ENCODE measurements around the gene MUC6.

MUC6 gene, protein sequence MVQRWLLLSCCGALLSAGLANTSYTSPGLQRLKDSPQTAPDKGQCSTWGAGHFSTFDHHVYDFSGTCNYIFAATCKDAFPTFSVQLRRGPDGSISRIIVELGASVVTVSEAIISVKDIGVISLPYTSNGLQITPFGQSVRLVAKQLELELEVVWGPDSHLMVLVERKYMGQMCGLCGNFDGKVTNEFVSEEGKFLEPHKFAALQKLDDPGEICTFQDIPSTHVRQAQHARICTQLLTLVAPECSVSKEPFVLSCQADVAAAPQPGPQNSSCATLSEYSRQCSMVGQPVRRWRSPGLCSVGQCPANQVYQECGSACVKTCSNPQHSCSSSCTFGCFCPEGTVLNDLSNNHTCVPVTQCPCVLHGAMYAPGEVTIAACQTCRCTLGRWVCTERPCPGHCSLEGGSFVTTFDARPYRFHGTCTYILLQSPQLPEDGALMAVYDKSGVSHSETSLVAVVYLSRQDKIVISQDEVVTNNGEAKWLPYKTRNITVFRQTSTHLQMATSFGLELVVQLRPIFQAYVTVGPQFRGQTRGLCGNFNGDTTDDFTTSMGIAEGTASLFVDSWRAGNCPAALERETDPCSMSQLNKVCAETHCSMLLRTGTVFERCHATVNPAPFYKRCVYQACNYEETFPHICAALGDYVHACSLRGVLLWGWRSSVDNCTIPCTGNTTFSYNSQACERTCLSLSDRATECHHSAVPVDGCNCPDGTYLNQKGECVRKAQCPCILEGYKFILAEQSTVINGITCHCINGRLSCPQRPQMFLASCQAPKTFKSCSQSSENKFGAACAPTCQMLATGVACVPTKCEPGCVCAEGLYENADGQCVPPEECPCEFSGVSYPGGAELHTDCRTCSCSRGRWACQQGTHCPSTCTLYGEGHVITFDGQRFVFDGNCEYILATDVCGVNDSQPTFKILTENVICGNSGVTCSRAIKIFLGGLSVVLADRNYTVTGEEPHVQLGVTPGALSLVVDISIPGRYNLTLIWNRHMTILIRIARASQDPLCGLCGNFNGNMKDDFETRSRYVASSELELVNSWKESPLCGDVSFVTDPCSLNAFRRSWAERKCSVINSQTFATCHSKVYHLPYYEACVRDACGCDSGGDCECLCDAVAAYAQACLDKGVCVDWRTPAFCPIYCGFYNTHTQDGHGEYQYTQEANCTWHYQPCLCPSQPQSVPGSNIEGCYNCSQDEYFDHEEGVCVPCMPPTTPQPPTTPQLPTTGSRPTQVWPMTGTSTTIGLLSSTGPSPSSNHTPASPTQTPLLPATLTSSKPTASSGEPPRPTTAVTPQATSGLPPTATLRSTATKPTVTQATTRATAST (N-terminal part only)

GRCh38 chr11:1036303-1036923, at the start of gene MUC6:
TSS of gene MUC6 (minus strand) at chr11:1036718. CDS start at chr11:1036655, 63 bp downstream.
- no peak for ATAC-seq (replicated peaks; ENCODE audit: extremely low read depth, poor library complexity, severe bottlenecking)
- peaks cover 5% of the 10 kb centered on the region for H3K9me3 Mint-ChIP-seq
- no peaks in the 10 kb centered on the region for H3K27me3 Mint-ChIP-seq
- H3K4me3 Mint-ChIP-seq, result no peak within 1 kb of the TSS
- H3K4me1 Mint-ChIP-seq, result no peaks in the 10 kb centered on the region
- peaks cover 6% of the 10 kb centered on the region for H3K36me3 Mint-ChIP-seq (ENCODE audit: insufficient read depth)
- DNase-seq (ENCODE audit: low spot score in 2 of 2), result no peak
- no peak within 1 kb of the TSS for H3K27ac Mint-ChIP-seq (ENCODE audit: low read depth)

GRCh38 chr11:1085440-1086170, 49.1 kb upstream of the MUC6 start:
- Mint-ChIP-seq H3K27me3 (no peaks in the 10 kb centered on the region), H3K27ac (ENCODE audit: low read depth) (no peak overlapping the region), H3K4me3 (no peak overlapping the region), H3K36me3 (ENCODE audit: insufficient read depth) (no peaks in the 10 kb centered on the region), H3K4me1 (no peaks in the 10 kb centered on the region), H3K9me3 (no peaks in the 10 kb centered on the region)
- ATAC-seq (replicated peaks; ENCODE audit: extremely low read depth, poor library complexity, severe bottlenecking) (no peak), DNase-seq (ENCODE audit: low spot score in 2 of 2) (no peak)

- Mint-ChIP-seq H3K27me3 (no peaks in the 10 kb centered on the region), H3K4me1 (no peaks in the 10 kb centered on the region), H3K36me3 (ENCODE audit: insufficient read depth) (no peaks in the 10 kb centered on the region), H3K4me3 (no peak overlapping the region), H3K9me3 (no peaks in the 10 kb centered on the region), H3K27ac (ENCODE audit: low read depth) (no peak overlapping the region)
- DNase-seq (ENCODE audit: low spot score in 2 of 2) (no peak), ATAC-seq (replicated peaks; ENCODE audit: extremely low read depth, poor library complexity, severe bottlenecking) (no peak)
Observed at GRCh38 chr11:1084561-1085439, 48.3 kb upstream of the MUC6 start.

DNA sequence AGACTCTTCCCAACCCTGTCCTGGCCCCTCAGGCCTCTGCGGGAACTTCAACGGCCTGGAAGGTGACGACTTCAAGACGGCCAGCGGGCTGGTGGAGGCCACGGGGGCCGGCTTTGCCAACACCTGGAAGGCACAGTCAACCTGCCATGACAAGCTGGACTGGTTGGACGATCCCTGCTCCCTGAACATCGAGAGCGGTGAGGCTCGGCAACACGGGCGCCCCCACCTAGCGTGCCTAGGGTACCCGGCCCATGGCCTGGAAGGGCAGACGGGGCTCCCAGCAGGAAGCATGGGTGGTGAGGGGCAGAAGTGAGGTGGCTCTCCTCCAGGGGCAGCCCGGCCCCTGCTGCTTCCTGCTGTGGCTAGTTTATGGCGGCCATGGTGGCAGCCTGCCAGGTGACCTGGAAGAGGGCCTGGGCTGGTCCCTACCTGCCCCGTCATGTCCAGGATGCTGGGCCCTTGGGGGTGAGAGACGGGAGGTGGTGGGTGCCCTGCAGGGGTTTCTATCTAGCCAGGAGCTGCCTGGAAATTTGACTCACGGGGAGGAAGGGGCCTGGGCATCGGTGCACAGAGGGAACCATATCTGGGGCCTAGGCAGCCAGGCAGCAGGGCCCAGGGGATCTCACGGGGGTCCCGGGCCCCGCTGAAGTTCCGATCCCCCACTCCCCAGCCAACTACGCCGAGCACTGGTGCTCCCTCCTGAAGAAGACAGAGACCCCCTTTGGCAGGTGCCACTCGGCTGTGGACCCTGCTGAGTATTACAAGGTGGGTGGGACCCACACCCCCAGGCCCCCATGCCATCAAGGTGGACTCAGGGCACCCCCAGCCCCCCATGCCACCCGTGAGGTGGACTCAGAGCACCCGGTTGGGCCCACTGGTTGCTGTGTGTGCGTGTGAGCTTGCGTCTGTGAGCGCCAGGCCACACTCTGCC, 47.4 kb upstream of the MUC6 start:
- no peaks in the 10 kb centered on the region for H3K4me1 Mint-ChIP-seq
- no peaks in the 10 kb centered on the region for H3K9me3 Mint-ChIP-seq
- H3K36me3 Mint-ChIP-seq (ENCODE audit: insufficient read depth), result no peaks in the 10 kb centered on the region
- no peak overlapping the region for H3K4me3 Mint-ChIP-seq
- ATAC-seq (replicated peaks; ENCODE audit: extremely low read depth, poor library complexity, severe bottlenecking) (no peak), DNase-seq (ENCODE audit: low spot score in 2 of 2) (no peak)
- H3K27ac Mint-ChIP-seq (ENCODE audit: low read depth), result no peak overlapping the region
- no peaks in the 10 kb centered on the region for H3K27me3 Mint-ChIP-seq

- Mint-ChIP-seq H3K27me3 (no peaks in the 10 kb centered on the region), H3K36me3 (ENCODE audit: insufficient read depth) (no peaks in the 10 kb centered on the region), H3K9me3 (no peaks in the 10 kb centered on the region), H3K27ac (ENCODE audit: low read depth) (no peak overlapping the region), H3K4me1 (no peaks in the 10 kb centered on the region), H3K4me3 (no peak overlapping the region)
- no peak for DNase-seq (ENCODE audit: low spot score in 2 of 2)
- no peak for ATAC-seq (replicated peaks; ENCODE audit: extremely low read depth, poor library complexity, severe bottlenecking)
Observed at GRCh38 chr11:1082728-1083620, 46.5 kb upstream of the MUC6 start.

- Mint-ChIP-seq H3K36me3 (ENCODE audit: insufficient read depth) (no peaks in the 10 kb centered on the region), H3K27me3 (no peaks in the 10 kb centered on the region), H3K4me3 (no peak overlapping the region), H3K9me3 (no peaks in the 10 kb centered on the region), H3K27ac (ENCODE audit: low read depth) (no peak overlapping the region), H3K4me1 (no peaks in the 10 kb centered on the region)
- DNase-seq (ENCODE audit: low spot score in 2 of 2), result no peak
- no peak for ATAC-seq (replicated peaks; ENCODE audit: extremely low read depth, poor library complexity, severe bottlenecking)
Observed at GRCh38 chr11:1082346-1082727, 45.8 kb upstream of the MUC6 start.

GRCh38 chr11:1081601-1082311, 45.2 kb upstream of the MUC6 start:
- Mint-ChIP-seq H3K4me1 (no peaks in the 10 kb centered on the region), H3K27ac (ENCODE audit: low read depth) (no peak overlapping the region), H3K27me3 (no peaks in the 10 kb centered on the region), H3K36me3 (ENCODE audit: insufficient read depth) (no peaks in the 10 kb centered on the region), H3K4me3 (no peak overlapping the region), H3K9me3 (no peaks in the 10 kb centered on the region)
- DNase-seq (ENCODE audit: low spot score in 2 of 2) (no peak), ATAC-seq (replicated peaks; ENCODE audit: extremely low read depth, poor library complexity, severe bottlenecking) (no peak)

DNA sequence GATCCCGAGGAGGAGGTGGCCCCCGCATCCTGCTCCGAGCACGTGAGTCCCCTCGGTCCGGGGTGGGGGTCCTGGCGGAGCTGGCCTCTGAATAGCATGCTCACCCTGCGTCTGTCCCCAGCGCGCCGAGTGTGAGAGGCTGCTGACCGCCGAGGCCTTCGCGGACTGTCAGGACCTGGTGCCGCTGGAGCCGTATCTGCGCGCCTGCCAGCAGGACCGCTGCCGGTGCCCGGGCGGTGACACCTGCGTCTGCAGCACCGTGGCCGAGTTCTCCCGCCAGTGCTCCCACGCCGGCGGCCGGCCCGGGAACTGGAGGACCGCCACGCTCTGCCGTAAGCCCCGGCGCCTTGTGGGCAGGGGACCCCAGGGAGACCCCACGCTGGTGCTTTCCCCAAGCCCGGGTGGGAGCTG, 41.7 kb upstream of the MUC6 start:
- Mint-ChIP-seq H3K4me1 (no peaks in the 10 kb centered on the region), H3K36me3 (ENCODE audit: insufficient read depth) (no peaks in the 10 kb centered on the region), H3K4me3 (no peak overlapping the region), H3K27me3 (no peaks in the 10 kb centered on the region), H3K9me3 (no peaks in the 10 kb centered on the region), H3K27ac (ENCODE audit: low read depth) (no peak overlapping the region)
- DNase-seq (ENCODE audit: low spot score in 2 of 2), result no peak
- no peak for ATAC-seq (replicated peaks; ENCODE audit: extremely low read depth, poor library complexity, severe bottlenecking)

DNA sequence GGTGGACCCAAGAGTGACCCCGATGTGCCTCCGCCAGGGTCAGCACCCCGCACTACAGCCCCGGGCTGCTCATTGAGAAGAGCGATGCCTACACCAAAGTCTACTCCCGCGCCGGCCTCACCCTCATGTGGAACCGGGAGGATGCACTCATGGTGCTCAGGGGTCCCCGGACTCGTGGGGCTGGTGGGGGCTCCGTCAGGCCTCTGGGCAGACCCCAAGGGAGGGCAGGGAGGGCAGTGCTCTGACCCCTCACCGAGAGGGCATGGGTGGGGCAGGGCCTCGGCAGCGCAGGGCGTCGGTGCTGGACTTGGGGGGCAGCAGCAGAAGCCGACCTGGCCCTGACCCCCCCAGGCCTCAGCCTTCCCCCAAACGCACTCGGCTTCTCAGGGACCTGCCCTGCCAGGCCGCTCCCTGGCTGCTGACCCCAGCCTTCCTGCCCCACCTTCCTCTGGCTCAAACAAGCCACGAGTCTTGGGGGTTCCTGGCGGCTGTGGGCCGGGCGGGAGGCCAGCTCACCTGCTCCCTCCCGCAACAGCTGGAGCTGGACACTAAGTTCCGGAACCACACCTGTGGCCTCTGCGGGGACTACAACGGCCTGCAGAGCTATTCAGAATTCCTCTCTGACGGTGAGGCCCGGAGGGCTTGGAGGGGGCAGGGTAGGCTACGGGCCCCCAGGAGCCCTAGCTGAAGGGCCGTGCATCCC, 41.0 kb upstream of the MUC6 start:
- no peak overlapping the region for H3K27ac Mint-ChIP-seq (ENCODE audit: low read depth)
- DNase-seq (ENCODE audit: low spot score in 2 of 2) (no peak), ATAC-seq (replicated peaks; ENCODE audit: extremely low read depth, poor library complexity, severe bottlenecking) (no peak)
- H3K9me3 Mint-ChIP-seq, result no peaks in the 10 kb centered on the region
- H3K4me3 Mint-ChIP-seq, result no peak overlapping the region
- H3K4me1 Mint-ChIP-seq, result no peaks in the 10 kb centered on the region
- H3K27me3 Mint-ChIP-seq, result no peaks in the 10 kb centered on the region
- no peaks in the 10 kb centered on the region for H3K36me3 Mint-ChIP-seq (ENCODE audit: insufficient read depth)
